GM18507 (cell line): ENCODE data around the gene APBB1IP.
A peak's percentile ranks its signal among the peaks of the same experiment; 100 is the strongest.
"Not testable (repeated sequence)": the region's sequence is repeated elsewhere in the genome, so short reads cannot be mapped to it uniquely, and the experiment has no call there.

ENCODE experiments used
- DNase-seq: peaks from one replicate; pipeline ENCODE4 v3.0.0; 2011; ENCODE audit warnings: low read depth; ENCODE audit not compliant: insufficient read length; ENCODE audit errors: extremely low spot score
- FAIRE-seq: peaks from 2 replicates; lab custom pipeline; 2011; peaks lifted over from hg19 to GRCh38; lab: Jason Lieb, UNC

Gene APBB1IP

DNA sequence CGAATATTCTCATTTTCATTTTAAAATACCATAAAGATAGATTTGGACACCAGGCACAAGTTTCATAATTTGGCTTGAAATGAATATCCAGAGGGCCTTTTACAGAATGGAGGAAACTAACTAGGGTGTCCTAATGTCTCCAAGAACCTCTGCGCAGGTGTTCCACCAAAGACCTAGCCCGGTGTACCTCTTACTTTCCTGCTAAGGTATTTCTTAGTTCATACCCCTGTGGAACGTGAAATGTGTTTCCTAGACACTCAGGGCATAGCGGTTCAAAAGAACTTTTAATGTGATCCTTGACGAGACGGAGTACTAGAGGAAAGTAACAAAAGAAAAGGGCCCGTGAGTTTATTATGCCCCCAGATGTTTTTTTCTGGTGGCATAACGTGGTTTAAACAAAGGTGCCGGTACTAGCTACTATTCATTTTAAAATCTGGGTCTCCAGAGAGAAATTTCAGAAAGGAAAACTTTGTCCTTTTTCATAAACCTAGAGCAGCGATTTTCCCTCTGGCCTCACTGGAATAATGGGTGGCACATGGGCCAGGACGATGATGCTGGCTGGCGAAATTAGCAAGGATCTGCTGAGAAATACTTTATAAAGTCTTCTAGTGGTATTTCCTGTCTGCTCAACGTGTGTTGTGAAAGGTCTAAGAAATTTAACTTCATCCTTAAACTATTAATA, 1.4 kb downstream of the APBB1IP start:
- no peak for DNase-seq
- FAIRE-seq: peak; percentile 71

DNA sequence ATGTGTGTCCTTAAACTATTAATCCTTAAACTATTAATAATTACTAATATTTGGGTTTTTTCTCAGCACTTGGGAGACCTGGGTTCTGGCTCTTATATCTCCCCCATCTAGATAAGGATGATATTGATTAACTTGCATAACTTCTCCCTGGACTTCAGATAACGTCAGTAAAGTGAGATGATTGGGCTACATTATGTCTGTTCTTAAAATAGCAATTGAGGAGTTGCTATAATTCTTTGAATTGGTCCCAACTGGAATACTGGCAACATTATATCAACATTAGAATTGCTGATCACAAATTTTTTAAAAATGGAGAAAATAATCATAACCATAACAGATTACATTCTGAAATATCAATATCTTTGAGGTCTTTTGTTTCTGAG, 1.9 kb downstream of the APBB1IP start:
- FAIRE-seq (no peak), DNase-seq (no peak)

DNA sequence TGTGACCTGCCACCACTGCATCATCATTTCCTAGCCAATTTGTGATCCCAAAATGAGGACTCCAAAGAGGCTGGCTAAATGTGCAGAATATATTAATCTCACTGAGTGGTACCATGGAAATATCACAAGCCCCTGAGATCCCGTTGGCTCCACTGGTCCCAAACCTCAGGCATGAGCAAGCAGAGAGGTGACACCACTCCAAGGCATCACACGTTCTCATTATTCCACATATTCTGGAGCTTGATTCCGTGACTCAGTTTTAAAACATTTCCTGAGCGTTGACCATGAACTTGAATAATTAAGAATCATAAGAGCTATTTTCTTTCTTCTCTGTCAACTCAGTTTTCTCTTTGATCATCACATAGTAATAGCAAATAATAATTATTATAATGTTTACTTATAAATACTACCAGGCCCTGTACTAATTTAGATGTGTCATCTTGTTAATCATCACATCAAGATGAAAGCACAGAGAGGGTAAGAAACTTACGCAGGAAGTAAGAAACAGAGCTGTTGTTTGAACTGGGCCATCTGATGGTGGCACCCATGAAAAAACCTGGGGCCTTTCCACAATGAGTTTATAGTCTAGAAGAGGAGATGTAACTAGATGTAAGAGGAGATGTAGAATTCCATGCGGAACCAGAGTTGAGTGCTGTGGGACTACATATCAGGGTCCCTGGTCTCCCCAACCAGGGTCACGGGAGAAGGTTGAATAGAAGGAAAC, 3.5 kb downstream of the APBB1IP start:
- DNase-seq (no peak), FAIRE-seq (peak; percentile 90)

DNA sequence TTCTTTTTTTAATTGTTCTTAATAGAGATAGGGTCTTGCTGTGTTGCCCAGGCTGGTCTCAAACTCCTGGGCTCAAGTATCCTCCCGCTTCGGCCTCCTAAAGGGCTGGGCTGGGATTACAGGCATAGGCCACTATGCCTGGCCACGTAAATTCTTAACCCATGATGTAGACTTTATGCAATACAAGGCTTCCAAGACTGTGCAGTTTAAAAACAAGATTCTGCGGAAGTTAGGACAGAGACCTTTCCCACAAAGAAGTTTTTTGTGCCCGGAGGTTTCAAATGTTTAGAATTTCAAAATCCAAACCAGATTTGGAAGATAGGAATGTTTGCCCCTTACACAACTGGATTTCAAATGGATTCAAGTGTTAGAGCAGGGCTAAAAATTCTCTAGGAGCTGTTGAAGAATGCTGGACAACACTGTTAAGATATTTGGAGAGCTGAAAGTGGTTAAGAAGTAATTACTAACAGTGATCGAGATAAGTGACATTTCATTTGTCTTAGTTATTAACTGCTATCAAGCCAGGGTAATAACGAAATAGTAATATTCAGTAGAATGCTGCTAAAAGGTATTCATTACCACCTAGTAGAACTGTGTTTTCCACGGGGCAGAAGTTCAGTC, 7.4 kb downstream of the APBB1IP start:
- FAIRE-seq (peak; percentile 81), DNase-seq (no peak)

DNA sequence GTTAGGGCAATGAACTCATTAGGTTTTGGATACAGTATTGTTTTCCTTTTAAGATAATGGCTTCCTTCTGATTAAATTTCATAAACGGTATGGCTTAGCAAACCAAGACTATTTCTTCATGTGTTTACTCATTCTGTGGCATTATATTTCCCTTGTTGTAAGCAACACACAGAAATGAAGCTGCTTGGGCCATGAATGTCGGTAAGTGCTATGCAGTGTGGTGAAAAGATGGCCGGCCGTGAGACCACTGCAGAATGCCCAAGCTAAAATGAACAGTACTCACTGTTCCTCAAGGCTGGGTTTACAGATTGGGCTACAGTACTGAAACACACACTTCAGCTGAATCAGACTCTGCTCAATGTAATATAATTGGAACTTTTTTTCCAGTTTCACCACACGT, 8.1 kb downstream of the APBB1IP start:
- DNase-seq (no peak), FAIRE-seq (peak; percentile 39)

DNA sequence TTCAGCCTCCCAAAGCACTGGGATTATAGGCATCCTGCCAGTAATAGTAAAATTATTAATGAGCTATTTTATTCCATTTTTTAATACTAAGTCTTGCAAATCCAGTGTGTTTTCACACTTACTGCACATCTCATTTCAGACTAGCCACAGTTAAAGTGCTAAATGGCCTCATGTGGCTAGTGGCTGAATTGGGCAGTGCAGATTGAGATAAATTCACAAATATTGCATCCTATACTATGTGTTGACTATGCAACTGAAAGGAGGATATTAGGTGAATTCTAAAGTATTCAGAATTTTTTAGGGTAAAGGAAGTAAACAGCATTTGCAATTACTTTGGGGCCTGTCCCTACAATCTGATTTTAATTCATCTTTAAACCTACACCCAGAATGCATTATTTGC, 10.2 kb downstream of the APBB1IP start:
- DNase-seq: no peak

DNA sequence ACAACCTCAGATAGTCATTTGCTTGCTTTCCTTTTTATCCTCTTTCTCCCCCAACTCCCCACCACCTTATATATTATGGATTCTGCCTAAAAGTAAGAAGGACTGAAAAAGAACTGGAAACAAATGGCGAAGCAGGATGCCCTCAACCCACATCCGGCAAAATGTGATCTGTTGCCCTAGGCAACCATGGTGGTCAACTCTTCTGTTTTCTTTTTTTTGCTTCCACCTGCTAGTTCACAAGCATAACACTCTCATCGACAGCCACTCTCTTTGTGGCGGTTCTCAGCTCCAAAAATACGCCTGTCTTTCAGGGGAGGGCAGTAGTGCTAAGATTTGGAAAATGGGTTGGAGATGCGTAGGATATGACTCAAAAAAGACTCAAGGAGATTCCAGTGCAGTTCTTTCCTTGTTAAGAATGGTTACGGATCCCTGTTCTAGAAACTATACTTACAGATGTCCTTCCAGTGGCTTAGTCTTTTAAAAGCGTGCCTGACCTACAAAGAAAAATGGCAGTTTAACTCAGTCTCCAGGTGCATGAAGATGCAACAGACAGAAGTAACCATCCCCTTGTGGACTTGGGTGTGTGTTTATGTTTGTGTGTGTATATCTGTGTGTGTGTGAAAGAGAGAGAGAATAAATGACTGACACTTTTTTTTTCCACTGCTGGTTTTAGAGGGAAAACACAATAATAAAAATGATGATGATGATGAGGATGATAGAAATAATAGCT, 10.7 kb downstream of the APBB1IP start:
- FAIRE-seq (peak; percentile 96), DNase-seq (no peak)

More for the DNA sequence above, 10.2 kb downstream of the APBB1IP start:
- no peak for FAIRE-seq

DNA sequence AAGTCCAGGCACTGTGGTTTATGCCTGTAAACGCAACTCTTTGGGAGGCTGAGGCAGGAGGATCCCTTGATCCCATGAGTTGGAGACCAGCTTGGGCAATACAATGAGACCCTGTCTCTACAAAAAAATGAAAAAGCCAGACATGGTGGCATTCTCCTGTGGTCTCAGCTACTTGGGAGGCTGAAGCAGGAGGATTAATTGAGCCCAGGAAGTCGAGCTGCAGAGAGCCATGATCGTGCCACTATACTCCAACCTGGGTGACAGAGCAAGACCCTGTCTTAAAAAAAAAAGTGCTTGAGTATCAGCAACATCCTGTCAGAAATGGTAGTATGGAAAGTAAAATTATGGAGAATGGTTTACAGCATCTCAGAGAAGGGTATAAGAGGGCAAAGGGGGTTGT, 11.6 kb downstream of the APBB1IP start:
- DNase-seq: no peak
- peak; percentile 35 for FAIRE-seq

DNA sequence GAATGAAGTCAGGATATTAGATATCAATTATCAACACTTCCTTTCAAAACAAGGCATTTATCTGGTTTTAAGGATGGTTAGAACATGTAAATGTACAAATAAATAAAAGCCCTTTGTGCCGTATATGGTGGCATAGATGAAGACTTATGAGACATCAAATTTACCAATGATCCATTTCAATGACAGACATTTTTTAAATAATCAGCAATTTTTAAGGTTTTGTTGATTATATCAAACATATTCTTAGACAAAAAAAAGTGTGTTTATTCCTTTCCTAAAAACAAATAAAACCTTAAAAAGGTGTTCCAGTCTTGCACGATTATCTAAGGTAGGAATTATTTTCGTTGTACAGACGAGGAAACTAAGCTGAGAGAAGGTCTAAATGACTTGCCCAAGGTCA, 13.8 kb downstream of the APBB1IP start:
- peak; percentile 50 for FAIRE-seq
- no peak for DNase-seq

DNA sequence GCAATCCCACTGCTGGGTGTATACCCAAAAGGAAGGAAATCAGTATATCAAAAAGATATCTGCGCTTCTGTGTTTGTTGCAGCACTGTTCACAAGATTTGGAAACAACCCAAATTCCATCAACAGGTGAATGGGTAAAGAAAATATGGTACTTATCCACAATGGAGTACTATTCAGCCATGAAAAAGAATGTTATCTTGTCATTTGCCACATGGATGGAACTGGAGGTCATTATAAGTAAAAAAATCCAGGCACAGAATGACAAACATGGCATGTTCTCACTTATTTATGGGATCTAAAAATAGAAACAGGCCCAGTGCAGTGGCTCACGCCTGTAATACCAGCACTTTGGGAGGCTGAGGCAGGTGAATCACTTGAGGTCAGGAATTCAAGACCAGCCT, 15.7 kb downstream of the APBB1IP start:
- FAIRE-seq (no peak), DNase-seq (no peak)

DNA sequence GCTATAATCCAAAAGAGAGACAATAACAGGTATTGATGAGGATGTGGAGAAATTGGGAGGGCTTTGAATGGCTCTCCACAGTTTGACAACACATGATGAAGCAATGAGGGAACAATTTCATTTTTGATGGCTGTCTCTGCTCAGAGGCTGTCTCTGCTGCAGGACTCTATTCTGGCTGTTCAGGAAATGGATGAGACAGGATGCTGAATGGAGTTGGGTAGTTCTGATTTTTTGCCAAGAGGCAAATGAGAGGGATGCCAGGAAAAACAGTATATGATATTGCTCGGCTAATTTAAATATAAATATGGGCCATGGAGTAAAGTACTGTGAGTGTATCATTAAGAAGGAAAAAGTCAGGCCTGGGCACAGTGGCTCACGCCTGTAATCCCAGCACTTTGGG, 16.8 kb downstream of the APBB1IP start:
- FAIRE-seq: no peak
- no peak for DNase-seq

DNA sequence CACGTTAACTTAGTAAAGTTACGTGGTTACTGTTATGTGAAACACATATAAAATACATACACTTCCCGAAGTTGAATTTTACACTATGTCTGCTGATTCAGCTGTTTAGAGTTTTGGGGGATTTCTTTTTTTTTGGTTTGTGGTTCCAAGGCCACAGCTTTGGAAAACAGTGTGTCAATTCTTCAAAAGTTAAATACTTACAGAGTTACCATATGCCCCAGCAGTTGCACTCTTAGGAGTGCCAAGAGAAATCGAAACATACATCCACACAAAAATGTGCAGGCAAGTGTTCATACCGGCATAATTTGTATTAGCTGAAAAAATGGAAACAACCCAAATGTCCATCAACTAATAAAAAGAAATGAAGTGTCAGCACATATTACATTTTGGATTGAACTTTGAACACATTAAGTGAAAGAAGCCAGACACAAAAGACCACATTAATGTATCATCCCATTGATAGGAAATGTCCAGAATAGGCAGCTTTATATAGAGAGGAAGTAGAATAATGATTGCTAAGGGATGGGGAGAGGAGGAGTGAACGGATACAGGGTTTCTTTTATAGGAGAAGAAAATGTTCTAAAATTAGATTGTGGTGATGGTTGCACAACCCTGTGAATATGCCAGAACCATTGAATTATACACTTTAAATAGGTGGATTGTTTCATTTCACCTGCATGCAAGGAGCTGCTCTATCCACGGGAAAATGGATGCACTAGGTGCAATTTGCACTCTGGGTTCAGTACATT, 17.6 kb downstream of the APBB1IP start:
- FAIRE-seq (peak; percentile 77), DNase-seq (no peak)

DNA sequence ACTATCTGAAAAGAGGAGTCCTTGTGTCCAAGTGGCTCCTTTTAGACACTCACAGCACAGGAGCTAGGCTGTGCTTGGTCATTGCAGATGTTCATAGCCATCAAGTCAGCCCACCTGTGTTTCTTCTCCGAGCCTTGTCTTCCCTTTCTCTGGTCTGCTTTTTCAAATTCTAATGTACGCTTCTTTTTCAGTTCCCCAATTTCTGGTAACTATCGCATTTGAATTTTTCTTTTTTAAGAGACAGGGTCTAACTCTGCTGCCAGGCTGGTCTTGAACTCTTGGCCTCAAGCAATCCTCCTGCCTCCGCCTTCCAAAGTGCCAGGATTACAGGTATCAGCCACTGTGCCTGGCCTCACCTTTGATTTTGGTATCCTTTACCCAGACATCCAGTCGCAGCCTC, 18.9 kb downstream of the APBB1IP start:
- peak; percentile 97 for FAIRE-seq
- DNase-seq: no peak

DNA sequence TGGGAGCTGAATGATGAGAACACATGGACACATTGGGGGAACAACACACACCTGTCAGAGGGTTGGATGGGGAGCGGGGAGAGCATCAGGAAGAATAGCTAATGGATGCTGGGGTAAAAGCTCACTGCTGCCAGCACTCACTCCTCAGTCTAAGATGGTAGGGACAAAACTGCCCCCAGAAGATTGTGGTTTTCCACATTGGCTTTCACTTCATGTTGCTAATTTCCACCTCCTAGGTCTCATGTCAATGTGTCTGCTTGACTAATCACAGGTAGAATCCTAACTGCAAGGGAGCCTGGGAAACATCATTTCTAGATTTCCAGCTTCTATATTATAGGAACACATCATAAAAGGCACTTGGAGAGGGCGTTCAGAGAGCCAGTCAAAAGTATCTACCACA, 22.6 kb downstream of the APBB1IP start:
- peak; percentile 77 for FAIRE-seq
- no peak for DNase-seq

DNA sequence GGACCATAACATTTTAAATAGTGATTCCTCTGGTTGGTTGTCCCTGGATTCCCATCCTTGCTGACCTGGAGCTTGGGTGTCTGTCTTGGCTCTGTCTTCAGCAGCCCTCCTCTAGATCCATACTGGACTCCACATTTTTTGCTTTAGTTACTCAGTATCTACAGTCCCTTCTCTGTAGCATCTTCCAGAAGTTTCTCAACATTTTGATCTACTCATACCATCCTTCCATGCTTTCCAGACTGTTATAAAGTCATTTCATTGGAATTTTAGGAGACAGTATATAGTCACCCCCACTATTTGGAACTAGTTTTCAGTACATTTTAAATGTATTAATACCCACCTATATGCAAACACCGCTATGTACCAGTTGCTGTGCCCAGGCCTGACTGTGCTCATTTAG, 25.8 kb downstream of the APBB1IP start:
- FAIRE-seq (peak; percentile 44), DNase-seq (no peak)

DNA sequence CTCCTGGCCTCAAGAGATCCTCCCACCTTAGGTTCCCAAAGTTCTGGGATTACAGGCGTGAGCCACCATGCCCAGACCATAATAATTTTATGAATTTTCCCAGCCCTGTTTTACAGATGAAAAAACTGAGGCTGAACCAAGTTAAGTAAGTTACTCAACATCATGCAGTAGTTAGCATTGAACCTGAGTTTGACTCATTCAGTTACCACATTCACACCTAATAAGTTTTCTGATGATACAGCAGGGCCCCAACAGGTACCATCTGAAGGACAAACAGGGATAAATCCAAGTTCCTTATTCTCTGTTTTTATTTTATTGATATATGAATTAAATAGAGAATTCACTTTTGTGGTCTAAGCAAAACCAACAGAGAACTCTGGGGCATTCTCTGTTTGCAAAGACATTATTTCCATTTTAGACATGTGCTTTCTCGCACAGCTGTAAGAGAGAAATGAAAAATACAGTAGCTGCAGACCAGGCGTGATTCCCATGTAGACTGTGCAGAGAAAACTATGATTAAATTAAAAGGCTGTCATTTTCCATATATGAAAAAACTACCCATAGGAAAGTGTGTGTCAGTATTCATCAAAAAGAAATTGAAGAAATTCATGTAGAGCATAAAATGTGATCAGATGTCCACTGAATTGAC, 26.6 kb downstream of the APBB1IP start:
- peak; percentile 81 for FAIRE-seq

DNA sequence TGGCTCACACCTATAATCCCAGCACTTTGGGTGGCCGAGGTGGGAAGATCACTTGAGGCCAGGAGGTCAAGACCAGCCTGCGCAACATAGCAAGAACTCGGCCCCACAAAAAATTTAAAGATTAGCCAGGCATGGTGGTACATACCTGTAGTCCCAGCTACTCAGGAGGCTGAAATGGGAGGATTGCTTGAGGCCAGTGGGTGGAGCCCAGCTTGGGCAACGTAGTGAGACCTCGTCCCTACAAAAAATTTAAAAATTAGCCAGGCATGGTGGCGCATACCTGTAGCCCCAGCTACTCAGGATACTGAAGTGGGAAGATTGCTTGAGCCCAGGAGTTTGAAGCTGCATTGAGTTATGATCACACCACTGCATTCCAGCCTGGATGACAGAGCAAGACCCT, 28.4 kb downstream of the APBB1IP start:
- FAIRE-seq, DNase-seq: not testable (repeated sequence)

More for the DNA sequence above, 26.6 kb downstream of the APBB1IP start:
- no peak for DNase-seq

DNA sequence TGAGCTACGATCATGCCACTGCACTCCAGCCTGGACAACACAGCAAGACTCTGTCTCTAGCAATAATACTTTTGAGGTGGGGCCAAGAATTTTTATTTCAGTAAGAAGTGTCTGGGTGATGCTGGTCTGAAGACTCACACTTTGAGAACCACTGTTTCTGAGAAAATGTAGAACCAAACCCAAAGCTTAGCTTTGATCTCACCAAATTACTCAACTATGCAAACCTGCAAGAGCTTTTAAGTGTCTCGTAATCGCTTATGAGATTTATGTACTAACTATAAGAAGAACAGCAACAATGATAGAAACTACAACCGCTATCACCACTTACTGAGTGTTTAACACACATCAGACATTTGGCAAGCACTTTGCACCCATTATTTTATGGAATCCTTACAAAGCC, 29.5 kb downstream of the APBB1IP start:
- peak; percentile 52 for FAIRE-seq
- no peak for DNase-seq

DNA sequence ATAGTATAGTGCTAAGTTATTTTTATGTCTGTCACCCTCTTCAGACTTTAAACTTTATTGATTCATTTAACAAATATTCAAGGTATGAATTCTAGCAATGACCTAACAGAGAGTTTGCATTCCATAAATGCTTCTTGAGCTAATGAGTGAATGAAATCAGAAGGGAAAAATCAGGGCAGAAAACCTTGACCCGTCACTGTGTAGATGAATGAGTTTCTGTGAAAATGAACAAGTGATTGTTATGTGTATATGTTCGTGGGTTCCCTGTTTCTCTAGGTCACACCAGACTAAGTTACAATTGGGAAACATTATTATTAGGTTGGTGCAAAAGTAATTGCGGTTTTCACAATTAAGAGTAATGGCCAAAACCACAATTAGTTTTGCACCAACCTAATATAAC, 30.1 kb downstream of the APBB1IP start:
- DNase-seq (no peak), FAIRE-seq (no peak)
